GM19099 (cell line): ENCODE data around the gene PLA2G4E.

Source experiments
- POLR2A ChIP-seq: IDR thresholded peaks from 3 replicates; pipeline ENCODE4 v1.6.1; 2011; ENCODE audit warnings: low read depth; ENCODE audit not compliant: insufficient read length; ENCODE audit errors: extremely low read depth

Gene PLA2G4E

DNA sequence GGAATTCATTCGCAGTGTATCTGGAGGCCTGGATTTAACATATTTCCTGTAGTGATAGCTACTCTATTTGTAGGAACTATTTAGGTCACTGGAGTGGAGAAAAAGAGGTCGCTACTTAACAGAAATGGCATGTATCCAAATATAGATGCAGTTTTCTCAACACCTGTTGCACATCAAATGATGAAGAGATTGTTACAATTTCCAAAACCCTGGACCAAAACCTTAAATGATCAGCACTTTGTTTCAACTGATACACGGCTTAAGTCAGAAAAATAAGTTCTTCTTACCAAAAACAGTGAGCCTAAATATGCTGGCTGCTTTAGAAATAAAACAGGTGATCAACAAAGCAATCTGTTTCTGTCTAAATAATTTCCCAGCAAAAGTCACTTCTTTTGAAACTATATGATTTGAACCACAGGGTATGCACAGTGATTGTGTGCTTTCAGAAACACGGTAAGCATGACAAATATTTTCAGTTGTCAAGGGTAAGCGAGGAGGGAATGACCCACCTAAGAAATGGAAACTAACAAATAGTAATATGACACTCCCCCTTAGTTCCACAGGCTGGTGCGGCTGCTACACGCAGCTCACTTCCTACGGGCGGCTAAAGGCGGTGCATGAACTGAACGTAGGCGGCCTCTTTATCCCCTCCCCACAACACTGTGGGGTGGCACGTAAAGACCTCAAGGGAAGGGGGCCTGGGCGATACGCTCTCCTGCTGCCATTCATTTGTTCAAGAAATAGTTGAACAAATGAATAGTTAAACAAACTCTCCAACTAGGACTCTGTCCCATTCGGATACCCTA is 49.5 kb downstream of the PLA2G4E start:
- peak; percentile 71 for TF ChIP-seq POLR2A

DNA sequence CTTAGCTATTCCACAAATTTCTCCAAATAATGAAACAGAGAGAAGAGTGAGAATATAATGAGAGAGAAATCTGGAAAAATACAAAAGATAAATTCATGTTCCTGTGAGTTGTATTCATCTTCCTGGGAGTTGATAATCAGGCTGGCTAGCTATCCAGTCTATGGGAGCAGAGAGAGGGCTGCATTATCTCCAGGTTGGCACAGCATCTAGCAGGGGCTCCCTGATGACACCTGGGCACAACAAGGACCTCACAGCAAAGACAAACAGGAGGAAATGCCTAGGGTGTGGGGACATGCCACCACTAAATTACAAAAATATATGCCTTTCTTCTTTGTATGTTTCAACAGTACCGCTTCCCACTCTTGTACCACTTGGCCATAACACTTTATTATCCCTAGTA is 50.4 kb downstream of the PLA2G4E start:
- no peak for TF ChIP-seq POLR2A

DNA sequence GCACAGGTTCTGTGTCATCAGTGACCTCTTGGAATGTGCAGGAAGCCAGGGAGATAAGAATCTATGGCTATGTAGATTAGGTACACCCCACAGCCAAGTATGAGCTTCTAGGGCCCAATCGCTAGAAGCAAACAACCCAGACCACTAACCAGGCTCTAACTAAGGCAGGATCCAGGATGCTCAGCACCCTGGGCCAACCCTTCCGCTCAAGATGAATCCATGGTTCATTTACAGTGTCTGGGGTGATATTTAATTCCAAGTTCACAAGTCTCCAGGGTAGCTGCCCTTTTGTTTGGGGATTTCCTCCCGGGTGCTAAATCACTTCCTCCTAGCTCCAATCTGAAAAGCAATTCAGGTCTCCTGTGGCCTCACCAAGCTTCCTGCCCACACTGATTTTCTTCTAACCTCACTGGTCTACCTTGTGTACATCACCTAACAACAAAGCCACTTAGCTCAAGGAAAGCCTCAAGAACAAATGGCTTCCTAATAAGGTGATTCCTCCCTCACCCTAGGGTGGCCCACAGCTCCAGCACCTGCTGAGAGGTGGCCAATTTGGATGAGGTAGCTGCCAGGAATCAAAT is 50.9 kb downstream of the PLA2G4E start:
- TF ChIP-seq POLR2A: no peak

DNA sequence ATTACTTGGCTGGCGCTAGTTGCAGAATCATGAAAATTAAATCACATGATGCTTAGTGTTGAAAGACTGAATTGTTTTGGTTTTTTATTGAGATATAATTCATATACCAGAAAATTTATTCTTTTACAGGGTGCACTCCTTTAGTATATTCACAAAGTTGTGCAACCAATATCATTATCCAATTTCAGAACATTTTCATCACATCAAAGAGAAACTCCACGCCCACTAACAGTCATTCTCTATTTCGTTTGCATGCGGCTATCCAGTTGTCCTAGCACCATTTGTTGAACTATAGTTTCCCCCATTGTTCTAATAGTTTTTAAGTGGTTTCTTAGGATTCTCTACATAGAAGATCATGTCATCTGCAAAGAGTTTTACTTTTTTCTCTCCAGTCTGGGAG is 52.1 kb downstream of the PLA2G4E start:
- no peak for TF ChIP-seq POLR2A

DNA sequence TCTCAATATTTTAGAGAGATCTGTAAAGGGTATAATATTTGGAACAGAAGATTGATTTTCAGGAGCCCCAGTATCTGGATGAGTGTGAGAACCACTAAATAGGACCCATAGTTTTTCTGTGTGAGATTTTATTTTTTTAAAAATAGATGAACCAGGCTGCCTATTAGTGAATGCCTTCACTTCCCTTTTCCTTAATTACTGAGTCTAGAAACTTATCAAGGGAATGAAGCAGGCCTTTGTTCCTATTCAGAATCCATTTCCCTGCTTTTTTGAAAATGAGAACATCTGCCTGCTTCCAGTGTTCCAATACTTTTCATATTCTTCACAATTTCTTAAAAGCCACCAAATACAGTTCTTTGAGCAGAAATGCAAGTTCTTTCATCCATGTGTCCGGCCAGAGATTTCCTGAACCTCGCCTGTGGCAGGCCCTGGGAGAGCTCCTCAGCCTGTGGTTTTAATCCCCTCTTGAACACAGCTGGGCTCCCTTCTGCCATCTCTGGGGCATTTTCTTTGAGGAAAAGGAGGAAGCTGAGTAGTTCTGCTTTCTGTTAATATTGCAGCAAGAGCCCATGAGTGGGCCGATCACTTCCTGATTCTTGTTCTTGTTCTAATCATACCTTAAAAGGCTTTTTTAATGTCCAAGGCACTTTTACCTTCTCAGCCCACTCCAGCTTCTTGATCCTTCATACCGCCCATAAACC is 53.2 kb downstream of the PLA2G4E start:
- TF ChIP-seq POLR2A: no peak

DNA sequence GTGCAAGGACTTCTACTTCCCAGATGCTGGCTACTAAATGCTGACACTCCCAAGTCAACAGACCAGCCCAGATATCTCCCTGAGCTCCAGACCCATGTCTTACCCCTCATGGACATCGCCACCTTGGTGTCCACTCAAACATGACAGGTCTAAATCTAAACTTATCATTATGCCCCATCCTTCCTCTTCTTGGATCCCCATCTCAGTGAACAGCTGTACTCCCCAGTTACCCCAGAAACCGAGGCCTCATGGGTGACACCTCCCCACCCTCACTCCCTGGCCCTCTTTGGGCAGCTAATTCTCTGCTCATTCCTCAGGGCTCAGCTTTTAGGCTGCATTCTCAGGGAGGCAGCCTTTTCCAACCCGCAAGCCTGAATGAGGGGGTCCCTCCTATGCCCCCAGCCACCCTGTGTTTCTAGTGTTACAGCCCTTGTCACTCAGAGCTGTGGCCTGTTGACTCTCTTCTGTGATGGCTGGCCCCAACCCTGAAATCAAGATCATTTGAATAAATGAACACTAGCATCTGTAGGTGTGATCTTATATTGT is 53.8 kb downstream of the PLA2G4E start:
- TF ChIP-seq POLR2A: no peak

DNA sequence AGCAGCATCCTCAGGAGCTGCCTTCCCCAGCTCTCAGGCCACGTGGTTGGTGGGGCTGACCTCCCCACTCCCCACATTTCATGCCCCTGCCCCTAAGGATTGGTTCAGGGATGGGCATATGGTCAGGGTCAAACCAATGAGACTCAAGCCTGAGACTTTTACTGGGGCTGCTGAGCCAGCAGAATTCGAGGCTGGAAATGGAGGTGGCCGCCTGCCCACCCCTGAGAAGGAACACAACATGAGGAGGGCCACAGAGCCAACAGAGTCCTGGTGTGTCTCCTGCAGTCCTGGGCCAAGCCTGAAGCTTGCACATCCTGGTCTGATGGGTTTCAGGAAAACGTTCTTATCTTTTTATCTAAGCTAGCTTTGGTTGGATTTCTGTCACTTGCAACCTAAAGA is 54.4 kb downstream of the PLA2G4E start:
- no peak for TF ChIP-seq POLR2A

DNA sequence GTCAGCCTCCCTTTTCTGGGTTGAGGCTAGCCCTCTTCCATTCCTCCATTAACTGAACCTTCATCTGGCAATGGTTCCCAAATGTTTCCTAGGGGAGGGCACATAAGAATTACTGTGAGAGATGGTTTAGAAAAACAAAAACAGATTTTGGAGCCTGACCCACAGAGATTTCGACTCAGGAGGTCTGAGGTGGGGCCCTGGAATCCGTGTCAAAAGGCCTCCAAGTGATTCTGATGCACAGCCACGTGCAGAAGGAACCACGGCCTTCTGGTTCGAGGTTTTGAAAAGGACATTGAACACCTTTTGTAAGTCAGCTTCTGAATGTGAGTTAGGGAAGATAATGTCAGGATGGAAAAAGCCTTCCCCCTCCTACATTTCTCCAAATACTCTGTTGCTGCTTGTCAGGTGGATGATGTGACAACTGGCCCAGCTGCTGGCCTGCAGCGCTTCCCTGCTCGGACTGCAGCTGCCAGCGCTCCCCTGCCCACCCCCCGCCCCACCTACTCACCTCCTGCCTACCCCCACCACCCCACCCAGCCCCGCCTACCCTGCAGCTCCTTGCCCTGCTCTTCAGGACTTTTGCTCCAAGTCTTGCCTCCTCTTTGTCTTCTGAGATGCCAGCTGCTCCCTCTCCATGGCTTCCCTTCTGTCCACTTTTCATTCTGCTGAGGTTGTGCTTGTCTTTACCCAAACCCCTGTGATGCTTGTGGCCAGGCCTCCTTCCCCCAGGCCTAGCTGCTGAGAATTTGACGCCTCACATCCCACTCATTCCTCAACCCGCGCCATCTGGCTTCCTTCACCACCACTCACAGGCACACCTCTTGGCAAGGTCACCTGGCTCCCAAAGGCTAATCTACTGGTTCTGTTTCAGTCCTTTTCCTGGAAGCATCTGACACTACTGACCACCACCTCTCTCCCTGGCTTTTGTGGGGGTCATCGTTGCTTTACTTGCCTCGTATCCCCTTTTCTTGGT is 55.1 kb downstream of the PLA2G4E start:
- TF ChIP-seq POLR2A: no peak

DNA sequence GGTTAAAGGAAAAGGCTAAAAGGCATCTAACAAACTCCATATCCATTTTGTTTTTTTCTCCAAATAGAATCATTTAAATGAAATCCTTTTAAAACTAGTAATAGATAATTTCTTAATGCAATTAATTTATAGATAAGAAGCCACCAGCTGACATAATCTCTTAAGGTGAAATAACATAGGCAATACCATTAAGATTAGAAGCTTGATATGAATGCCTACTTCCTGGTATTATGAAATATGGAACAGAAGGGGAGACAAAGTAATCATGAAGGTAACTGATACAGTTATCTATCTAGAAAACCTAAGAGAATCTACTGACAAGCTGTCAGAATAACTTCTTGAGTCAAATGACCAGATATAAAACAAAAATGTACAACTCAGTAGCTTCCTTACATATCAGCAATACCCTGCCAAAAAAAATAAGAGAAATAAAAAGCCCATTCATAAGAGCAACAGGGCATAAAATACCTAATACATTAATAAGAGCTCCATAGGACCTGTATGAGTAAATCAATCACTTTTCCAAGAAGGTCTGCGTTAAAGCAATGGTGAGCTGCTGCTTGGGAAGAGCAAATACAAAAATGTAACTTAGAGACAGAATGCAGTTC is 59.1 kb downstream of the PLA2G4E start:
- no peak for TF ChIP-seq POLR2A

DNA sequence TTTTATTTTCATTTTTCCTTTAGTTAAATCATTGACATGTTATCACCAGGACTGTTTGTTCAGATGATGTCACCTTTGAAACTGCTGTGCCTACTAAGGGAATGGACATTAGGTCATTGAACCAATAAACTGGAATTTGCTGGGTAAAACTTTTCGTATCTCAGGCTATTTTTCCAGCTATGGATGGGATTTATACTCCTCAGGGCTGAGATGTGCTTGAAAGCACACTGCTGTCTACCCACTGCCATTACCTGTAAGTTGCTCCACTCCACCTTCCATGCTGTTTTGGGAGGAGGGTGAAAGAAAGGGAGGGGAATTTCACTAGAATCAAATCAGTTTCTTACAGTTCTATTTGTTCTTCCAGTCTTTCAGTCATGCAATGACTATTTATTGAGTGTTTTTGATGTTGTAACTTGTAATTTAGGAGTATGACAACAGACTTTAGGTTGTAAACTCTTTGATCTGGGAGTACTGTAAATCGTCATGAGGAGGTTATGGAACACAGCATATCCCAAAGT is 59.8 kb downstream of the PLA2G4E start:
- TF ChIP-seq POLR2A: no peak

DNA sequence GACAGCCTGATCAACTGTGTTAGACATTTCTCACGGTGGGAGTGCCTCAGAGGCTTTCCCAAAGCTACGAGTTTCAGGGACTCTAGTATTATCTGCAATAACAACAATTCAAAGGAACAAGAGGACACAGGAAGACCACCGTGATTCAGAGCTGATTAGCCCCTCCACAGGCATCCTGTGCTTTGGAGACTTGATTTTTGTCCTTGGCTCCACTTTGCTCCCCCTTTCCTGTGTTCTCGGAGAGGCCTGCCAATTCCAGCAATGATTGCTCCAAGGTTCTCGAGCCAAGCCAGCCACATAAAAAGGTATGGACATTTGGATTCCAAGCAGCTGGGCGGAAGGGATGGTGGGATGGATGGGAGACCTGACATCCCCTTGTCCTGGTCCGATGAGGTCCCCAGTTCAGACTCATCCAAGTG is 62.8 kb downstream of the PLA2G4E start:
- no peak for TF ChIP-seq POLR2A

DNA sequence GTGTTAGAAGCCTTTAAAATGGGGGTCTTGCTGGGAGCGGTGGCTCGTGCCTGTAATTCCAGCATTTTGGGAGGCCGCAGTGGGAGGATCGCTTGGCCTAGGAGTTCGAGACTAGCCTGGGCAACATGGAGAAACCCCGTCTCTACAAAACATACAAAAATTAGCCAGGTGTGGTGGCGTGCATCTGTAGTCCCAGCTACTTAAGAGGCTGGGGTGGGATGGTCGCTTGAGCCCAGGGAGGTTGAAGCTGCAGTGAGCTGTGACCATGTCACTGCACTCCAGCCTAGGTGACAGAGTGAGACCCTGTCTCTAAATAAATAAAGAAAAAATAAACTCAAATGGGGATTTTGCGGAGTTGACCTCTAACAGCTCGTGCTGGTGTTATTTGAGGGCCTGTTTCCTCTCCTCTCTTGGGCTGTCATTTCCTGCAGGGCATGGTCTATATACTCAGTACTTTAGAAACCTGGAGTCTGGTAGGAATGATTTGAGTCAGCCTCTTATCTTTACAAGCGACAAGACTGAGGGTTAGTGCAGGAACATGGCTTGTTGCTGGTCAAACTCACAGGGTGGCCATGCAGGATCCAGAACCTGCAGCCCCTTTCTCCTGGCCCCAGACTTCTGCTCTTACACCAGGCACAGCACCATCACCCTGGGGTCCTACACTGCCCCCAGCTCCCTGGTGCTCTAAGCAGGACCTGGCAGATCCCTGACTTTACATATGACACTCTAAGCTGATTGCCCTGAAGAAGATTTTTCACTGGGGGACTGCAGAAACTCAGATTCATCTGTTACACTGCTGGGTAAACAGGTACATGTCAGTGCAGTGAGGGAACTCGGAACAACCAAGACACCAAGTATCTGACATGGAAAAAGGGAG is 63.6 kb downstream of the PLA2G4E start:
- no peak for TF ChIP-seq POLR2A
